Fibroblast of skin of left biceps (primary cell): Measurements from ENCODE around the gene COQ6.
"Not testable (repeated sequence)": the region's sequence is repeated elsewhere in the genome, so short reads cannot be mapped to it uniquely, and the experiment has no call there.

ENCODE experiments used
- DNase-seq, 2 experiments: peaks; one replicate each; pipeline ENCODE4 v3.0.0-alpha.2; 2013; ENCODE audit warnings: low read depth in 2 of 2

The COQ6 gene

GRCh38 chr14:73949752-73950734 is at the start of gene COQ6, which contains the start of gene FAM161B:
Gene COQ6, plus strand, starts transcription at chr14:73950302. Its CDS starts 31 bp downstream, at chr14:73950333.
Gene FAM161B, minus strand, starts transcription at chr14:73950094. Its CDS starts 68 bp downstream, at chr14:73950026.
- peak; percentile 83 to 87 for DNase-seq

GRCh38 chr14:73903028-73903427 is 47.1 kb upstream of the COQ6 start:
- DNase-seq, result no peak

GRCh38 chr14:73909681-73910080 is 40.4 kb upstream of the COQ6 start:
- DNase-seq, result no peak

GRCh38 chr14:73913256-73913655 is 36.8 kb upstream of the COQ6 start:
- no peak for DNase-seq

- no peak for DNase-seq
Measured at GRCh38 chr14:73916324-73916723, 33.8 kb upstream of the COQ6 start.

GRCh38 chr14:73919457-73919856 is 30.6 kb upstream of the COQ6 start:
- DNase-seq, result not testable (repeated sequence)

- DNase-seq, result no peak
Measured at GRCh38 chr14:73924337-73924736, 25.8 kb upstream of the COQ6 start.

- DNase-seq, result no peak
Measured at GRCh38 chr14:73935666-73936065, 14.4 kb upstream of the COQ6 start.

- no peak for DNase-seq
Measured at GRCh38 chr14:73936548-73936947, 13.6 kb upstream of the COQ6 start.

GRCh38 chr14:73937012-73937411 is 13.1 kb upstream of the COQ6 start:
- DNase-seq, result no peak

GRCh38 chr14:73942180-73942579 is 7.9 kb upstream of the COQ6 start:
- no peak for DNase-seq

GRCh38 chr14:73943083-73943482 is 7.0 kb upstream of the COQ6 start:
- peak in 1 of 2 experiments; percentile 6 for DNase-seq

GRCh38 chr14:73944432-73945158 is 5.5 kb upstream of the COQ6 start:
- DNase-seq, result no peak

- DNase-seq, result no peak
Measured at GRCh38 chr14:73945159-73945670, 4.9 kb upstream of the COQ6 start.

- no peak for DNase-seq
Measured at GRCh38 chr14:73953731-73954130, 3.6 kb downstream of the COQ6 start.

GRCh38 chr14:73955674-73956073 is 5.6 kb downstream of the COQ6 start:
- DNase-seq, result no peak

- no peak for DNase-seq
Measured at GRCh38 chr14:73958591-73958990, 8.5 kb downstream of the COQ6 start.

GRCh38 chr14:73961192-73961591 is 11.1 kb downstream of the COQ6 start:
- DNase-seq, result no peak

GRCh38 chr14:73965216-73965615 is 15.1 kb downstream of the COQ6 start:
- DNase-seq, result no peak

- no peak for DNase-seq
Measured at GRCh38 chr14:73968885-73969284, 18.8 kb downstream of the COQ6 start.

GRCh38 chr14:73973497-73973896 is 23.4 kb downstream of the COQ6 start:
- no peak for DNase-seq

GRCh38 chr14:73976125-73976524 is 26.0 kb downstream of the COQ6 start:
- DNase-seq, result no peak
